ENCODE results near the gene SAMD4A.

The SAMD4A gene

DNA sequence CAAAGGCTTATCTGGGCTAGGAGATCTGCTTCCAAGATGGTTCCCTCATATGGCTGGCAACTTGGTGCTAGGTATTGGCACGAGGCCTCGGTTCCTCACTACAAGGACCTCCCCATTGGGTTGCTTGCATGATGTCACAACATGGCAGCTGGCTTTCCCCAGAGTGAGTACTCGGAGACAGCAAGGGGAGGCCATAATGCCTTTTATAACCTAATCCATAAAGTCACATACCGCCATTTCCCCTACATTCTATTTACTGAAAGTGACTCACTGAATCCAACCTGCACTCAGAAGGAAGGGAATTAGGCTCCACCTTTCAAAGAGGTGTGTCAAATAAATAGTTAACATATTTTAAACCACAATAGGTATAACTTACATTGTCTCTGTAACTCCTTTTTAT lies 130.9 kb downstream of the SAMD4A start:
- TF ChIP-seq, protein P1, sequence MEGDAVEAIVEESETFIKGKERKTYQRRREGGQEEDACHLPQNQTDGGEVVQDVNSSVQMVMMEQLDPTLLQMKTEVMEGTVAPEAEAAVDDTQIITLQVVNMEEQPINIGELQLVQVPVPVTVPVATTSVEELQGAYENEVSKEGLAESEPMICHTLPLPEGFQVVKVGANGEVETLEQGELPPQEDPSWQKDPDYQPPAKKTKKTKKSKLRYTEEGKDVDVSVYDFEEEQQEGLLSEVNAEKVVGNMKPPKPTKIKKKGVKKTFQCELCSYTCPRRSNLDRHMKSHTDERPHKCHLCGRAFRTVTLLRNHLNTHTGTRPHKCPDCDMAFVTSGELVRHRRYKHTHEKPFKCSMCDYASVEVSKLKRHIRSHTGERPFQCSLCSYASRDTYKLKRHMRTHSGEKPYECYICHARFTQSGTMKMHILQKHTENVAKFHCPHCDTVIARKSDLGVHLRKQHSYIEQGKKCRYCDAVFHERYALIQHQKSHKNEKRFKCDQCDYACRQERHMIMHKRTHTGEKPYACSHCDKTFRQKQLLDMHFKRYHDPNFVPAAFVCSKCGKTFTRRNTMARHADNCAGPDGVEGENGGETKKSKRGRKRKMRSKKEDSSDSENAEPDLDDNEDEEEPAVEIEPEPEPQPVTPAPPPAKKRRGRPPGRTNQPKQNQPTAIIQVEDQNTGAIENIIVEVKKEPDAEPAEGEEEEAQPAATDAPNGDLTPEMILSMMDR (IDR thresholded peaks at IDR 0.05), result no peak

DNA sequence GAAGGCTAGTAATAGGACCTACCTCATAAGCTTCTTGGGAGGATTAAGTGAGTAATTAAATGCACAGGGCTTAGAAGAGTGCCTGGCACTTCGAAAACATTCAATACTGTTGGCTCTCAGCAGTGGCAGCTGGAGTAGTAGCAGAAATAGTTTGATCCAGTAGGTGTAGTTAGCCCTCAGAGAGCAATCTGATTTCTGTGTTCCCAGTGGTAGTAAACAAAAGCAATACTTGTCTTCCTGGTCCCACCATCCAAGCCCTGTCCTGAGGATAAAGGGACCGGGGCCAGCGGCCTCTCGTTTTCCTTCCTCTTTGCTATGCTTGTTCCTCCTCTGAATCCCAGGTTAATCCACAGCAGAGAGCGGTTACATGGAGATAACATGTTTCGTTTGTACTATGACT lies 131.6 kb downstream of the SAMD4A start:
- TF ChIP-seq, protein P1 (IDR thresholded peaks at IDR 0.05), result no peak

DNA sequence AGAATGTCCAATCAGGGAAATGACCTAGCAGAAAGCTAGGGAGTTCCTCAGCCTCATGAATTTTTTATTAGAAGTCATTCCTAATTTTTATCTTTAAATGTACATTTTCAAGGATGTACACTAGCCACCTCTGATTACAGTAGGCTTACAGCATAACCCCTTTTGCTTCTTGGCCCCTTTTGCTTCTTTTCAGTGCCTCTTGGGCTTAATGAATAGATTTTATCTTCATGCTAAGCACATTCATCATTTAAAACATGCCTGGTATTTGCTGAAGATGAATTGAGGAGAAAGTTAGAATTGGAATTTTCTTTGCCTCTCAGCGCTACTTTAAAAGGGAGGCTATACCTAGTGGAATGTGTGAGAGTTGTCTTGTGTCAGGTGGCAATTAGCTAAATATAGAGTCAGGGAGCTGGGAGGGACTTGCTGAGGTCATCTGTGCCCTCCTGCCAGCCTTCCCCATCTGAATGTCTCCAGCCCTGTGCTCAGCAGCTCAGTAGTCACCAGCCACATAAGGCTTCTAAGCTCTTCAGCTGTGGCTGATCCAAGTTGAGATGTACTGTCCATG lies 132.1 kb downstream of the SAMD4A start:
- TF ChIP-seq, protein P1 (IDR thresholded peaks at IDR 0.05), result no peak

DNA sequence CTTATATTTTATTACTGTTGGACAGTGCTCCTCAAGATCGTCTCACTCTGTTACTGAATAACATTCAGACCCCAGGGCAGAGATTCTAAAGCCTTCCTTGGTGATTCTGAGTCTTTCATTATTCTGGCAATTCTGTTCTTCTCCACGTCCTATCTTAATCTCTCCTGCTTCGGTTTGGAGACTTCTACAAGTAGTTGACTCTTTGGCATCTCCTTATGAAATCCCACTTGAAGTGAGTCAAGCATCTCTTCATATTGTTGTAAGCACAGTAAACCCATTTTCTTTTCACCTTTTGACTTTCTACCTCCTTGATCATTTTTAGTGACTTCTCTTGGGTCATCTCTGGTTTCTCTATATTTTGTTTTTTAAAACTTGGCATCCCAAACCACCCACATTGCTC lies 132.8 kb downstream of the SAMD4A start:
- TF ChIP-seq, protein P1 (IDR thresholded peaks at IDR 0.05), result no peak

DNA sequence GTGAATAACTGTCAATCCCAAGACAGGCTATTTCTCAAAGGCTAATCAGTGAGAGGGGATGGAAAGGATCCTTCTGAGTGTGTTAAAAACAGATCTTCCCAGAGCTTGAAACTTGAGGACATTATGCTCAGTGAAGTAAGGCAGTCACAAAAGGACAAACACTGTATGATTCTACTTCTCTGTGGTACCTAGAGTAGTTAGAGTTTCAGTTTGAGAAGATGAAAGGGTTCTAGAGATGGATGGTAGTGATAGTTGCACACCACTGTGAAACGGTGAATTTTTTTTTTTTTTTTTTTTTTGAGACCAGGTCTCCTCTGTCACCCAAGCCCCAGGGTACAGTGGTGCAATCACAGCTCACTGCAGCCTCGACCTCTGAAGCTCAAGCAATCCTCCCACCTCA lies 133.8 kb downstream of the SAMD4A start:
- TF ChIP-seq, protein P1 (IDR thresholded peaks at IDR 0.05), result no peak

DNA sequence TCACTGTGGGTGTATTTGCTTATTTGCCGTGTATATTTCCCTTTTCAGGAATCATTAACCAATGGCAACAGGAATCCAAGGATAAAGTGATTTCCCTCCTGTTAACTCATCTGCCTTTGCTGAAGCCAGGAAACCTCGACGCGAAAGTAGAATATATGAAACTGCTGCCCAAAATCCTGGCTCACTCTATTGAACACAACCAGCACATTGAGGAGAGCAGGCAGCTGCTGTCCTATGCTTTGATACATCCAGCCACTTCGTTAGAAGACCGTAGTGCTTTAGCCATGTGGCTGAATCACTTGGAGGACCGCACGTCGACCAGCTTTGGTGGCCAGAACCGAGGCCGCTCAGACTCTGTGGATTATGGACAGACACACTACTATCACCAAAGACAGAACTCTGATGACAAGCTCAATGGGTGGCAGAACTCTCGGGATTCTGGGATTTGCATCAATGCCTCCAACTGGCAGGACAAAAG lies 135.1 kb downstream of the SAMD4A start:
- TF ChIP-seq, protein P1 (IDR thresholded peaks at IDR 0.05), result no peak

DNA sequence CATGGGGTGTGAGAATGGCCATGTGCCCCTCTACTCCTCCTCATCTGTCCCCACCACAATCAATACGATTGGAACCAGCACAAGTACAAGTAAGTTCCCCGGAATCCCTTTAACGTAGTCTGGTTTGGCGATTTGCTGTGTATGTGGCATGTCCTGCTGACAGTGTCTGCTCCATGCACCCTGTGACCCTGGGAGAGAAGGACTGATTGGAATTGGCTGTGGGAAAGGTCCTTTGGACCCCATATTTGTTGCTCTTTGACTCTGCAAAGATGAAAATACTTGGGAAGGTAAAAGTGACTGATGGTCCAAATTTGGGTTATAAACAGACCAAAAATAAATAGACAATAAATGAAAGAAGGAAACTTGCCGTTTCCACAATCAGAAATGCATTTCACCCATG lies 135.6 kb downstream of the SAMD4A start:
- TF ChIP-seq, protein P1 (IDR thresholded peaks at IDR 0.05), result no peak

DNA sequence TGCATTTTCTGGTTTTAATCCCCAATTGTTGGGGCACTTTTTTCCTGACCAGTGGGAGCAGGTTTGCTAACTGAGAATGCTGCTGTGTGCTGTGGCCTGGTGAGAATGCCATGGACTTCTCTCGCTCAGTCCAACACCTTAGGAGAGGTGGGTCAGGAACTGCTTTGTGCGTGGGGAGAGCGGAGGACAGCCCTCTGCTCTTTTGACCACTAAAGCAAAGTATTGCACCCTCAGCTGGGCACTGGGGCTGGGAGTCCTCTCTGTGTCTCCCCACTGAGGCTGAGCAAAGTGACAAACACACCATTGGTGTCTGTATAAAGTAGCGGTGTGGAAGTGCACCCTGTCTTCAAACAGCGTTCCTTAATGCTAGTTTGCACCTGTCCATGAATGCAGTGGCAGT lies 136.2 kb downstream of the SAMD4A start:
- TF ChIP-seq, protein P1 (IDR thresholded peaks at IDR 0.05), result no peak

Data from LNCAP (cell line).